HG02973 (cell line): ENCODE measurements around the gene INTS4.
"Not testable (repeated sequence)": the region's sequence is repeated elsewhere in the genome, so short reads cannot be mapped to it uniquely, and the experiment has no call there.

Source experiments
- ATAC-seq: cut with Tn5 transposase; IDR thresholded peaks from one replicate; pipeline ENCODE4 v1.9.1; 2021; ENCODE audit warnings: moderate library complexity; ENCODE audit not compliant: unreplicated experiment

INTS4 gene

GRCh38 chr11:77959434-77959833, 35.0 kb downstream of the INTS4 start:
- no peak for ATAC-seq

DNA sequence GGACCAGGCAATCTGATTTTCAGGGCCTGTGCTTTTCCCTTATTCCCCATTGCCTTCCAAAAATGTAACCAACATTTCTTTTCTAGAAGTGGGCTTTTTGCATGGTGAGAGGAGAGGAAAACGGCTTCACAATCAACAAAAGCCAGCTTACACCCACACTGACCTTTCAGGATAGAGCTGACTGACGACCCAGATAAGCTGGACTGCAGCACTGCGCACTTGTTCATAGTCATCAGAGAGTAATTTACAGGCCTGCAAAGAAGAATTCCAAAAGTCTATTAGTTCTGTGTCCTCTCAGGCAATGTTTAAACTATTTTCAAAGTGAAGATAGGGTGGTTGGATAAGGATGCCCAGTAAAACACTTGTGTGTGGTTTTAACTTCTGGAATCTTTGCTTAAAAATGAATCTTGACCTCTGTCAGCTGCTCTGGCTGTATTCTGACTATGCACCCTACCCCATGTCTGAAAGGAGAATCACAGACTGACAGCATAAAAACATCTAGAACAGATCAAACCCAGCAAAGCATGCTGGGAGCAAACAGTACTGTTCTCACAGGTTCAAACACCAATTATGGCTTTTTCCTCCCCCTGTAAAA, 35.8 kb downstream of the INTS4 start:
- ATAC-seq: not testable (repeated sequence)

GRCh38 chr11:77943296-77943695, 51.2 kb downstream of the INTS4 start:
- ATAC-seq: not testable (repeated sequence)

DNA sequence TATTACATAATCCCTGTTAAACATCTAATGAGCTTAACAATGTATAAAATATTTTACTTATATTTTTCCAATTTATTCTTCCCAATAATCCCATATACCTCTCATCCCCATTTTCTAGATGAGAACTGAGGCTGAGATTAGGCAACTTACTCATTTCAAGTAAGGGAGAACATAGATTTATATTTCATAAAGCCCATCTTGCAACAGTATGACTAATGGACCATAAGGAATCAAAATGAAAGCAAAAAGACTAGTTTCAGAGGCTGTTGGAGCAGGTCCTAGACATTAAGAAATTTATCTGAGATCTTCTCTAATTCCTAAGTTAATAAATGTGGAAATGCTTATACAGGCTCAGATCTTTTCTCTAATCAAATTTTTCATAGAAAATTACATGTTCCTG, 52.0 kb downstream of the INTS4 start:
- ATAC-seq: not testable (repeated sequence)

DNA sequence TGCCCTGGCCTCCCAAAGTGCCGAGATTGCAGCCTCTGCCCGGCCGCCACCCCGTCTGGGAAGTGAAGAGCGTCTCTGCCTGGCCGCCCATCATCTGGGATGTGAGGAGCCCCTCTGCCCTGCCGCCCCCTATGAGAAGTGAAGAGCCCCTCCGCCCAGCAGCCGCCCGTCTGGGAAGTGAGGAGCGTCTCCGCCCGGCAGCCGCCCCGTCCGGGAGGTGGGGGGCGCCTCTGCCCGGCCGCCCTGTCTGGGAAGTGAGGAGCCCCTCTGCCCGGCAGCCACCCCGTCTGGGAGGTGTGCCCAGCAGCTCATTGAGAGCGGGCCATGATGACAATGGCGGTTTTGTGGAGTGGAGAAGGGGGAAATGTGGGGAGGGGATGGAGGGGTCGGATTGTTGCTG, 60.9 kb downstream of the INTS4 start:
- not testable (repeated sequence) for ATAC-seq

DNA sequence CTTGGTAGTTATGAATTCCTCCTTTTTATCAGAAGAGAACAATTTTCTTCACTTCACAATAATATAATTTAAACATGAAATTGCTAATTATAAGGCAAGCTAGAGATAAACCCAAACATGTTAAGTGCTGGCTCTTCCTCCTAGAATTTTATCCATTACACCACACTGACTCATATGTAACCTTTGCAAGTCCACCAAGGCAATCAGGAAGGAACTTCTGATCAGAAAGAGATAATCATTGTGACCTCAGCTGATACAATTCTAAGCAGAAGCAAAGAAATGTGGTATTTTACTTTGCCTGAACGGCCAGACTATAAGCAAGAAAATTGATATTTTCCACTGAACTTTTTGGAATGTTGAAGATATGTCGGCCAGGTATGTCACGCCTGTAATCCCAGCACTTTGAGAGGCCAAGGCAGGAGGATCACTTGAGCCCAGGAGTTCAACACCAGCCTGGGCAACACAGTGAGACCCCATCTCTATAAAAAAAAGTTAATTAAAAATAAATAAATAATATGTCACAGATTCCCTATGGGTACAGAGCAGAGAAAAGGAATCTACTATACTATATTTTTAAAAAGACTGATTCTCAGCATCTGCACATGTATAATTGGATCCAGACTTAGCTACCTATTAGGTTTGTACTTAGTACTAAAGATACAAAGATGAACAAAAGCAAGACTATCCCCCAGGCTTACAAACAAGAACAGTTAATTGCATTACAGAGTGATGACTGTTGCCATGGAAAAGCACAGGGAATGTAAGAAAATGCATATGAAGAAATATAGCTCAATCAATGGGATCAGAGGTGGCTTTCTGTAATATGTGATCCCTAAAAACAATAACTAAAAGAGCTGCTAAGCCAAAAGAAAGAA, 63.9 kb downstream of the INTS4 start:
- ATAC-seq: not testable (repeated sequence)

GRCh38 chr11:77917713-77918112, 76.8 kb downstream of the INTS4 start:
- not testable (repeated sequence) for ATAC-seq

- not testable (repeated sequence) for ATAC-seq
These were observed 80.1 kb downstream of the INTS4 start for GRCh38 chr11:77914307-77914791.

- not testable (repeated sequence) for ATAC-seq
These were observed 80.7 kb downstream of the INTS4 start for GRCh38 chr11:77913608-77914306.

DNA sequence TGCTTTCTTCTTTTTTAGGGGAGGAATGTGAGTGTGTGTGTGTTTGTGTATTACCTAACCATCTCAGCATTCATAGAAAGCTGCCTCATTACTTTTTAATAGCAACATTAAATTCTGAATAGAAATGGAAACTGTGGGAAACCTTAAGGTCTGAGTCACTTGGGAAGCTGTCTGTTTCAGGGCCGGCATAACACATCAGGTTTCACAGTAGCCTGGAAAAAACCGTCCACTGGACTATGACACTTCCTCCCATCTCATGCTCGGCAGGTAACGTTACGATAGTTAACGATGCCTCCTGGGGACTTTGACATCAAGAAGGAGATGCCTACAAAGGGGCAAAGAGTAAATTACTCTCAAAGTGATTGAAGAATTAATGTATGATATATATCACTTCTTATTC, 83.6 kb downstream of the INTS4 start:
- not testable (repeated sequence) for ATAC-seq

DNA sequence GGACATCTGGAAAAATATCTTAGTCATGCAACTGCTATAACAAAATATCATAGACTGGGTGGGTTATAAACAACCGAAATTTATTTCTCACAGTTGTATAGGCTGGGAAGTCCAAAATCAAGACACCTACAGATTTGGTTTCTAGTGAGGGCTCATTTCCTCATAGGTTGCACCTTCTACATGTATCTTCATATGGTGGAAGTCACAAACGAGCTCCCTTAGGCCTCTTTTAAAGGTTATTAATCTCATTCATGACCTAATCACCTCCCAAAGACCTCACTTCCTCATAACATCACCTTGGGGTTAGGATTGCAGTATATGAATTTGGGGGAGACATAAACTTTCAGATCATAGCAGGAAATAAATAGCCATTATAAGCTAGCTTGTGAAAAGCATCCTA, 85.2 kb downstream of the INTS4 start:
- no peak for ATAC-seq

- no peak for ATAC-seq
These were observed 85.6 kb downstream of the INTS4 start for GRCh38 chr11:77908835-77909234.

DNA sequence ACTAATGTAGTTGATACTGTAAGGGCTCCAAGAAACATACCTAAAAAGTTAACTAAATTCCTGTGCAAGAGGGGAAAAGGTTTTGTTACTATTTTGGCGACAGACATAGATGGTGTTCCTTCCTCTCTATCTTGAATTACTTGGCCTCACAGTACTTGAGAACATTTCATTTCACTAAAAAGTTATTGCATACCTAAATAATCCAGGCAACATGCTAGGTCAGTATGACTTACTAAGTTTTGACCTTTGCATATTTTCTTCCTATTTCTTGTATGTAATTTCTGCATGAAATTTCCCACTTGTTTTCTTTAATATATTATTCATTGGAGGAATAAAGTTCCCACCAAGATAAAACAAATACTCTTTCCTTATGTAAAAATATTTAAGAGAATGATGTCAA, 99.5 kb downstream of the INTS4 start:
- not testable (repeated sequence) for ATAC-seq

DNA sequence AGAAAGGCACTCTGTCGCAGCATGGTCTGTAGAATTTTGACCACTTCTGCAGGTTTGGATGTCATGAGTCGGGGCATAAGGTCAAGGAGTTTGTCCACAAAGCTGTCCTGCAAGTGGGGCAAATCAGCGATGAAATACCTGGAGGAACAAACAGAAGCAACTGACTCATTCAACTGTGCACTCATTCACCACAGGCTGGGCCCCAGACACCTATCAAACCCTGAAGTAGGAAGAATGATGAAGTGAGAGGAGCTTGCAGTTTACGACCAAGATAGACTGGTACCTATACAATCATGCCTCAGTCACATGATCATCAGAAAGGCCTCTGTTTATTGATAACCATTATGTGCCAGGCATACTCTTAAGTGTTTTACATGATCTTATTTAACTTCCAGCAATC, 102.8 kb downstream of the INTS4 start:
- not testable (repeated sequence) for ATAC-seq

DNA sequence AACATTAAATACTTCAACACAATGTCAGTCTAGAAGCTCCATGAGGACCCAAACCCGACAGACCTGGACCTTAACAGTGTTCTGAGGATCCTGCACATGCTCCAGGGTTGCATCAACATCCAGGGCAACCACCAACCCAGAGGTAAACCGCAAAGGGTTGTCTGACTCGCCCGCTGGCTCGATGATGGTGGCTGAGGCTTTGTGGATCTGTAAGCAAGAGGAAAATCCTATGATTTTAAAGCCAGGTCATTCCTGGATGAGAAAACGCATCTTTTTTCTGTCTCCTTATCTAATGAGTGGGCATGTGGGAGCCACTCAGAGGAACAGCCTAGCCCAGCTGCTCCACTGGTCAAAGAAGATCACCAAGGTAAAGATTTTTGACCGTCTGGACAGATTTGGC, 103.2 kb downstream of the INTS4 start:
- not testable (repeated sequence) for ATAC-seq

DNA sequence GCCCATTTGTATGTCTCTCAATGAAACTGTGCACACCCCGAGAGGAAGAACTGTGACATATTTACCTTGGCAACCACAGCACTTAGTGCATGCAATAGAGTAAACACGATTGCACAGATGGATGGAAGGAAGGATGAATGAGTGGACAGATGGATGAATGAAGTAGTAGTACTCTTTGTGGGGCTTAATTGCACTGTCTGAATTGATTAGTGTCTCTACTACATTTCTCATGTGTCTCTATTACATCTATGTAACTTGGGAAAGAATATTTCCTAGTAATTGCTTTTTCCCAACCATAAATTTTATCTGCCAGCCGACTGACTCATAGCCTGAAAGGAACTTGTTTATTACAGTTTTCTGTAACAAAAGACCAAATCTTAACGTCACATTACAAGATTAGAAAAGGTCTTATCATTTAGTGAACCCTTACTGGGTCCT, 103.8 kb downstream of the INTS4 start:
- ATAC-seq: not testable (repeated sequence)

DNA sequence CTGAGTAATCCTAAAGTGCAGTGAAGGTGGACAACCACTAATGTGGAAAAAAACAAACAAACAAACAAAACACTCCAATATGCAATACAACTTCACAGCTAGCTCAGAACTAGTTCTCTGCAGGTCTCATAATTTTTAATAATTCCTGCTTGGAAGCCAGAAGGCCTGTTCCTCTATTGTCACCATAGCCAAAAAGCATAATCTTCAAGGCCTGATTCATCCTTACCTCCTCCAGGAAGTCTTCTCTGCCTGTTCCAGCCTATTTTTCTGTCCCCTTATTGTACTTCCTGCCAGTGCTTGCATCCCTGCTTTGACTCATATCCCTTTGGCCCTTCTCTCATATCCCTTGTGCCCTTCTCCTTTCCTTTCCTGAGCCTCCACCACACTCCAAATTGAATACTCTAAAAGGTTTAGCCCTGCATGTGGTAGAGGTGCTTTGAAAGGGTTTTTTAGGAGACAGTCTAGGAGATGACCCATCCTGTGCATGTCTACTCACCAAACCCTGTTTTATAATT, 104.3 kb downstream of the INTS4 start:
- not testable (repeated sequence) for ATAC-seq

GRCh38 chr11:77889045-77889444, 105.4 kb downstream of the INTS4 start:
- ATAC-seq: not testable (repeated sequence)

GRCh38 chr11:77886401-77886800, 108.1 kb downstream of the INTS4 start:
- ATAC-seq: no peak

- no peak for ATAC-seq
These were observed 109.7 kb downstream of the INTS4 start for GRCh38 chr11:77884829-77885190.

DNA sequence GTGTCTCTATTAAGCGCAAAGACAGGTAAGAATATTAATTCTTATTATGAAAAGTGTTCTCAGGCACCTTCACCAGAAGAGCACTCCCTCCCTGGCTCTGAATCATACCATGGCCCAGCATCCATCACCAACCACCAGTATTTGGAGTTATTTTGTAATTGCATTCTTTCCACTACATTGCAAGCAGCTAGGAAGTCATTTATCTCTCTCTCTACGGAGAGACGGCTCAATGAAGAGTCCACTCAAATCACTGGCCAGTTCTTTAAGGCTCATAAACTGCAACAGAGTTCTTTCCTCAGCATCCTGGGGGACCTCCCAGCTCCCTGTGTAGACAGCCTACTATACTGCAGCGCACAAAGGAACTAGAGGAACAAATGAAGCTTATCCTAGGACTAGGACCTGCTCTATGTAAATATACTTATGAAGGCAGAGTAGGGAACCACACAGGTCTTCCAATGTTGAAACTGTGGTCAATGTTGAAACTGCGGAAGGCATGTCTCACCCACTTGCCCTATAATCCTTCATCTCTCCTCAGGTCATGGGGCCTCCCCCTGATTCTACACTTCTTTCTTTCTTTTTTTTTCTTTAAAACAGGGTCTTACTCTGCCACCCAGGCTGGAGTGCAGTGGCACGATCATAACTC, 110.2 kb downstream of the INTS4 start:
- ATAC-seq: no peak
